Neural cell (in vitro differentiated cells): Measurements from ENCODE around the gene MYOG. TPM values are rescaled to one million over a fixed set of nuclear protein-coding genes. Genes with fewer than 3 reads are reported as not detected.

Source experiments
- H2AFZ ChIP-seq: fragments of 200-600, 300-800 bp; sonication (generic), shearing (Covaris generic); 2 replicates; pipeline ENCODE4 v1.6.0; 2014; ENCODE audit warnings: low read depth, mild to moderate bottlenecking, antibody characterized with exemption, low read length, moderate library complexity
- H3F3A ChIP-seq: fragments of 200-600 bp; shearing (Covaris generic); 2 replicates; pipeline ENCODE4 v1.6.1; 2016; ENCODE audit warnings: mild to moderate bottlenecking, moderate library complexity, mixed read lengths, antibody characterized with exemption, low read length; ENCODE audit not compliant: insufficient read depth, poor library complexity, severe bottlenecking
- H3K27ac ChIP-seq: fragments of 200-600, 300-800 bp; sonication (generic), shearing (Covaris generic); 2 replicates; pipeline ENCODE4 v1.5.1; 2014; ENCODE audit warnings: mild to moderate bottlenecking, low read length, moderate library complexity
- H3K27me3 ChIP-seq: fragments of 300-800, 200-600 bp; sonication (generic), shearing (Covaris generic); 2 replicates; pipeline ENCODE4 v1.6.0; 2014; ENCODE audit warnings: mild to moderate bottlenecking, low read depth, low read length, moderate library complexity; ENCODE audit not compliant: insufficient read depth
- H3K36me3 ChIP-seq: fragments of 300-800, 200-600 bp; sonication (generic), shearing (Covaris generic); 2 replicates; pipeline ENCODE4 v1.5.1; 2014; ENCODE audit warnings: mild to moderate bottlenecking, antibody characterized with exemption, low read length, moderate library complexity; ENCODE audit not compliant: insufficient read depth
- H3K4me2 ChIP-seq: fragments of 300-800, 200-600 bp; sonication (generic), shearing (Covaris generic); 2 replicates; pipeline ENCODE4 v1.6.0; 2014; ENCODE audit warnings: mild to moderate bottlenecking, low read length
- H3K4me3 ChIP-seq: fragments of 300-800, 200-600 bp; sonication (generic), shearing (Covaris generic); 2 replicates; pipeline ENCODE4 v1.5.1; 2014; ENCODE audit warnings: mild to moderate bottlenecking, low read length, moderate library complexity
- H3K79me2 ChIP-seq: fragments of 200-600 bp; shearing (Covaris generic); replicated peaks from 2 replicates; pipeline ENCODE4 v1.6.0; 2014; ENCODE audit warnings: mild to moderate bottlenecking, low read length, moderate library complexity; ENCODE audit not compliant: insufficient read depth
- H3K9ac ChIP-seq: fragments of 300-800, 200-600 bp; sonication (generic), shearing (Covaris generic); 2 replicates; pipeline ENCODE4 v1.6.1; 2016; ENCODE audit warnings: mild to moderate bottlenecking, low read length, mixed read lengths
- H3K9me2 ChIP-seq: fragments of 200-600 bp; shearing (Covaris generic); 2 replicates; pipeline ENCODE4 v1.6.1; 2016; ENCODE audit warnings: mild to moderate bottlenecking, low read length, mixed read lengths; ENCODE audit not compliant: insufficient read depth
- H3K9me3 ChIP-seq: fragments of 200-600, 300-800 bp; sonication (generic), shearing (Covaris generic); 2 replicates; pipeline ENCODE4 v1.6.1; 2016; ENCODE audit warnings: mild to moderate bottlenecking, mixed run types, low read length, moderate library complexity, mixed read lengths
- H4K20me1 ChIP-seq: fragments of 200-600 bp; shearing (Covaris generic); 2 replicates; pipeline ENCODE4 v1.6.1; 2016; ENCODE audit warnings: mild to moderate bottlenecking, mixed run types; ENCODE audit not compliant: insufficient read depth
- EP300 ChIP-seq: fragments of 450-650 bp; conservative IDR thresholded peaks from 2 replicates; pipeline ENCODE4 v1.6.1; 2014; ENCODE audit warnings: antibody characterized with exemption, mild to moderate bottlenecking, moderate library complexity; ENCODE audit not compliant: poor library complexity, severe bottlenecking
- EZH2 ChIP-seq: fragments of 200-600, 300-800 bp; shearing (Covaris generic), sonication (generic); IDR thresholded peaks from 2 replicates; pipeline ENCODE4 v1.6.1; 2014; ENCODE audit warnings: antibody characterized with exemption, low read length, borderline replicate concordance, mild to moderate bottlenecking; ENCODE audit not compliant: insufficient read depth, poor library complexity, severe bottlenecking
- MXI1 ChIP-seq: fragments of 450-650 bp; conservative IDR thresholded peaks from 2 replicates; pipeline ENCODE4 v1.6.1; 2014; ENCODE audit warnings: antibody characterized with exemption, mild to moderate bottlenecking; ENCODE audit not compliant: poor library complexity, severe bottlenecking
- POLR2AphosphoS5 ChIP-seq: IDR thresholded peaks from 2 replicates; pipeline ENCODE4 v1.6.1; 2012
- RAD21 ChIP-seq: fragments of 450-650 bp; conservative IDR thresholded peaks from 2 replicates; pipeline ENCODE4 v1.6.1; 2014; ENCODE audit warnings: antibody characterized with exemption, mild to moderate bottlenecking, moderate library complexity
- SMC3 ChIP-seq: fragments of 450-650 bp; conservative IDR thresholded peaks from 2 replicates; pipeline ENCODE4 v1.6.1; 2014; ENCODE audit warnings: antibody characterized with exemption, mild to moderate bottlenecking, moderate library complexity; ENCODE audit not compliant: poor library complexity
- TAF1 ChIP-seq: IDR thresholded peaks from 2 replicates; pipeline ENCODE4 v1.6.1; 2012; ENCODE audit warnings: low read depth
- polyA plus RNA-seq: library from polyadenylated mRNA; depleted of rRNA; stranded (reverse); fragments of >200 nt; gene quantifications from 2 replicates; pipeline ENCODE4 v1.2.3, GENCODE V29; 2014
- TF ChIP-seq, protein P1 (sequence below): fragments of 450-650 bp; IDR thresholded peaks from 2 replicates; pipeline ENCODE4 v1.5.1; 2014; ENCODE audit warnings: antibody characterized with exemption, mild to moderate bottlenecking, moderate library complexity; ENCODE audit not compliant: poor library complexity, severe bottlenecking
- TF ChIP-seq, protein P2 (sequence below): IDR thresholded peaks from 2 replicates; pipeline ENCODE4 v1.6.1; 2012; ENCODE audit warnings: borderline replicate concordance

The MYOG gene
- polyA plus RNA-seq, 1 donor from 2014 or later: not detected

DNA sequence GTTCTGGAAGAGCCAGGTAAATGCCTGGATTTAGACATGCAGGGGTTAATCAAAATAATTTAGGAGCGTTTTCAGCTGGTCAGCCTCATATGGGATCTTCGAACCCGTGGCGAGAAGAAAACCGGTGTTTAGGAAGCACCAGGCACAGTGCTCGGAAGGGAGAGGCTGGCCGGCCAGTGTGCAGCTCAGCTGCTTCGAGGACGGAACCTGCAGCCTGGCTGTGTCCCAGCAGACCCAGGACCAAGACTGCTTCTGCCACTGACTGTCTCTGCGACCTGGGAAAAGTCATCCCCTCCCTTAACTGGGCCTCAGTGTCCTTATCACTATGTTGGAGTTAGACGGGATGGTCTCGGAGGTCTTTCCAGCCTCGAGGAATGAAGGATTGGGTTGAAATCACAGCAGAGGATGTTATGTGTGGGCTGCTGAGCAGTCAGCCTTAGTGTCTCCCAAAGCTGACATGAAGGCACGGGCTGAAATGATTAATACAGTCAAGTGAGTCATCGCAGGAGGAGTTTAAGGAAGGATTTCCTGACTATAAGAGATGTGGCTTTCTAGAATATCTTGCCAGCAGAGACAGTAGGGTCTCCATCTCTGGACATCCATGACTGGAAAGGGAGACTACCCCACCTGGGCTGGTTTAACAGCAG is 38.7 kb downstream of the MYOG start:
- Histone ChIP-seq H3K27me3 (no peaks in the 10 kb centered on the region), H3K4me3 (no peak overlapping the region), H3K9me3 (no peaks in the 10 kb centered on the region), H2AFZ (no peak overlapping the region), H4K20me1 (no peaks in the 10 kb centered on the region), H3K9ac (no peak overlapping the region), H3K4me2 (no peak overlapping the region), H3K36me3 (no peaks in the 10 kb centered on the region), H3K9me2 (no peaks in the 10 kb centered on the region), H3F3A (no peaks in the 10 kb centered on the region), H3K27ac (no peak overlapping the region), H3K79me2 (no peaks in the 10 kb centered on the region)
- TF ChIP-seq POLR2AphosphoS5 (no peak), MXI1 (no peak), TAF1 (no peak), SMC3 (no peak), EZH2 (no peak), EP300 (no peak), RAD21 (no peak)
- TF ChIP-seq, protein P1, sequence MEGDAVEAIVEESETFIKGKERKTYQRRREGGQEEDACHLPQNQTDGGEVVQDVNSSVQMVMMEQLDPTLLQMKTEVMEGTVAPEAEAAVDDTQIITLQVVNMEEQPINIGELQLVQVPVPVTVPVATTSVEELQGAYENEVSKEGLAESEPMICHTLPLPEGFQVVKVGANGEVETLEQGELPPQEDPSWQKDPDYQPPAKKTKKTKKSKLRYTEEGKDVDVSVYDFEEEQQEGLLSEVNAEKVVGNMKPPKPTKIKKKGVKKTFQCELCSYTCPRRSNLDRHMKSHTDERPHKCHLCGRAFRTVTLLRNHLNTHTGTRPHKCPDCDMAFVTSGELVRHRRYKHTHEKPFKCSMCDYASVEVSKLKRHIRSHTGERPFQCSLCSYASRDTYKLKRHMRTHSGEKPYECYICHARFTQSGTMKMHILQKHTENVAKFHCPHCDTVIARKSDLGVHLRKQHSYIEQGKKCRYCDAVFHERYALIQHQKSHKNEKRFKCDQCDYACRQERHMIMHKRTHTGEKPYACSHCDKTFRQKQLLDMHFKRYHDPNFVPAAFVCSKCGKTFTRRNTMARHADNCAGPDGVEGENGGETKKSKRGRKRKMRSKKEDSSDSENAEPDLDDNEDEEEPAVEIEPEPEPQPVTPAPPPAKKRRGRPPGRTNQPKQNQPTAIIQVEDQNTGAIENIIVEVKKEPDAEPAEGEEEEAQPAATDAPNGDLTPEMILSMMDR: no peak
- TF ChIP-seq, protein P2, sequence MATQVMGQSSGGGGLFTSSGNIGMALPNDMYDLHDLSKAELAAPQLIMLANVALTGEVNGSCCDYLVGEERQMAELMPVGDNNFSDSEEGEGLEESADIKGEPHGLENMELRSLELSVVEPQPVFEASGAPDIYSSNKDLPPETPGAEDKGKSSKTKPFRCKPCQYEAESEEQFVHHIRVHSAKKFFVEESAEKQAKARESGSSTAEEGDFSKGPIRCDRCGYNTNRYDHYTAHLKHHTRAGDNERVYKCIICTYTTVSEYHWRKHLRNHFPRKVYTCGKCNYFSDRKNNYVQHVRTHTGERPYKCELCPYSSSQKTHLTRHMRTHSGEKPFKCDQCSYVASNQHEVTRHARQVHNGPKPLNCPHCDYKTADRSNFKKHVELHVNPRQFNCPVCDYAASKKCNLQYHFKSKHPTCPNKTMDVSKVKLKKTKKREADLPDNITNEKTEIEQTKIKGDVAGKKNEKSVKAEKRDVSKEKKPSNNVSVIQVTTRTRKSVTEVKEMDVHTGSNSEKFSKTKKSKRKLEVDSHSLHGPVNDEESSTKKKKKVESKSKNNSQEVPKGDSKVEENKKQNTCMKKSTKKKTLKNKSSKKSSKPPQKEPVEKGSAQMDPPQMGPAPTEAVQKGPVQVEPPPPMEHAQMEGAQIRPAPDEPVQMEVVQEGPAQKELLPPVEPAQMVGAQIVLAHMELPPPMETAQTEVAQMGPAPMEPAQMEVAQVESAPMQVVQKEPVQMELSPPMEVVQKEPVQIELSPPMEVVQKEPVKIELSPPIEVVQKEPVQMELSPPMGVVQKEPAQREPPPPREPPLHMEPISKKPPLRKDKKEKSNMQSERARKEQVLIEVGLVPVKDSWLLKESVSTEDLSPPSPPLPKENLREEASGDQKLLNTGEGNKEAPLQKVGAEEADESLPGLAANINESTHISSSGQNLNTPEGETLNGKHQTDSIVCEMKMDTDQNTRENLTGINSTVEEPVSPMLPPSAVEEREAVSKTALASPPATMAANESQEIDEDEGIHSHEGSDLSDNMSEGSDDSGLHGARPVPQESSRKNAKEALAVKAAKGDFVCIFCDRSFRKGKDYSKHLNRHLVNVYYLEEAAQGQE: no peak

DNA sequence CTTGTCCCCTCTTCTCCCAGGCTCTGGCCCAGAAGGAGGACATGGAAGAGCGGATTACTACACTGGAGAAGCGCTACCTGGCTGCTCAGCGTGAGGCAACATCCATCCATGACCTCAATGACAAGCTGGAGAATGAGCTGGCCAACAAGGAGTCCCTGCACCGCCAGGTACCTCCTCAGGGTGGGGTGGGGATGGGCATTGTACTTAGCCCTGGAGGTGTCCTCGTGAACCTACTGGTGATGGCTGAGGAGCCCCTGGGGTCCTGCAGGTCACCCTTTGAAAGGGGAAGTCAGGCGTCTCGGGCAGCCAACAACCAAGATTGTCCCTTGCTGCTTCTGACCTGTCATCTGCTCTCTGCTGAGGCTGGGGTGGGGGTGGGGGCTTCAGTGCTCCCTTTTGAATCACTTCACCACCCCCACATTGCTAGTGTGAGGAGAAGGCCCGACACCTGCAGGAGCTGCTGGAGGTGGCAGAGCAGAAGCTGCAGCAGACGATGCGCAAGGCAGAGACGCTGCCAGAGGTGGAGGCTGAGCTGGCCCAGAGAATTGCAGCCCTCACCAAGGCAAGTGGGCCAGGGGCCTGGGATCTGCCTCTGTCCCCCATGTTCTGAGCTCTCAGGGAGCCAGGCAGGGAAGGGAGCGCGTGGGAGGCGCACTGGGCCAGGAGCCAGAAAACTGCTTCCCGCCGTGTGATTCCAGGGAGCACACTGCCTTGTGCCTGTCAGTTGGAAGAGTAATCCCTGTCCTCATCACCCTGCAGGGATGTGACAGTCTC is 39.8 kb downstream of the MYOG start:
- Histone ChIP-seq H2AFZ (no peak overlapping the region), H3K27ac (no peak overlapping the region), H3K4me2 (no peak overlapping the region), H3K4me3 (no peak overlapping the region), H3K27me3 (no peaks in the 10 kb centered on the region), H3K9me2 (no peaks in the 10 kb centered on the region), H4K20me1 (no peaks in the 10 kb centered on the region), H3K9ac (no peak overlapping the region), H3K9me3 (no peaks in the 10 kb centered on the region), H3K79me2 (no peaks in the 10 kb centered on the region), H3F3A (no peaks in the 10 kb centered on the region), H3K36me3 (no peaks in the 10 kb centered on the region)
- TF ChIP-seq, protein P1: no peak
- TF ChIP-seq EP300 (no peak), EZH2 (no peak), TAF1 (no peak)
